Measurements from ENCODE around the gene ZC3HAV1. TPM values are rescaled to one million over a fixed set of nuclear protein-coding genes. Genes with fewer than 3 reads are reported as not detected.

Gene ZC3HAV1
- total RNA-seq, 4 donors from 2014 or later = 27.7 to 34.7 (median 29.2) TPM

DNA sequence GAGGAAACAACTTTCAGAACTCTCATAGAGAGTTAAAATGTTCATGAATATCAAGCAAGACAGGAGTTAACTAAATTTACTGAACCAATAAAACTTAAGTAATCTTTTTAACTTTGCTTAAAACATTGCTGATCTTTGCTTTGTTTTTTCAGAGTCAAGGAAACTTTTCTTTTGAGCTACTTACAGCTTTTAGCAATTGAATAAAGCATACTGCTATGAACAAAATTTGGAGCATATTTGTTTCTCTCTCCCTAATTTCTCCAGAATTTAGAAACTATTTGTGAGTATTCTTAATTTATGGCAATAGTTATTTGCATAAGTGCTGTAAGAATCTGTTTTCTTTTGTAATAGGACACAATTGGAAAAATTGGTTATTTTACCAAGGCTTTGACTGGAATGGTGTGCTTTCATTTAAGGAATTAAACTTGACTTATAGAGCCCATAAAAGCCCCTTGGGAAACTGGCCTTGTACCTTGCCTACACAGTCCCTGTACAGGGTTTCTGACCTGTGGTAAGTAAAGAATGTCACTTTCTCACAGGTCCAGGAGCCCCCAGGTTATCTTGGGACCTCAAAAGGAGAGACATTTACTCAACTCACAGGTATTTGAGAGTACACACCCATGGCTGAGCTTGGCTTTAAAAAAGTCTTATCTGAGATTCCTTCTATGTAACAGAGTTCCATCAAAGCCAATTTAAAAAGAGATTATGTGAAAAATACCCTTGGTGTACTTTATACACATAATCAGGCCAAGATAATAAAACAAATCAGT, 105.0 kb downstream of the ZC3HAV1 start:
- Histone ChIP-seq H3K27ac (no peak overlapping the region), H3K4me3 (no peak overlapping the region), H3K27me3 (peaks cover 0 to 7% (median 0%) of the 10 kb centered on the region in 4 donors), H3K36me3 (no peaks in the 10 kb centered on the region), H3K4me1 (no peaks in the 10 kb centered on the region), H3K9me3 (no peaks in the 10 kb centered on the region)
- TF ChIP-seq, protein P1, sequence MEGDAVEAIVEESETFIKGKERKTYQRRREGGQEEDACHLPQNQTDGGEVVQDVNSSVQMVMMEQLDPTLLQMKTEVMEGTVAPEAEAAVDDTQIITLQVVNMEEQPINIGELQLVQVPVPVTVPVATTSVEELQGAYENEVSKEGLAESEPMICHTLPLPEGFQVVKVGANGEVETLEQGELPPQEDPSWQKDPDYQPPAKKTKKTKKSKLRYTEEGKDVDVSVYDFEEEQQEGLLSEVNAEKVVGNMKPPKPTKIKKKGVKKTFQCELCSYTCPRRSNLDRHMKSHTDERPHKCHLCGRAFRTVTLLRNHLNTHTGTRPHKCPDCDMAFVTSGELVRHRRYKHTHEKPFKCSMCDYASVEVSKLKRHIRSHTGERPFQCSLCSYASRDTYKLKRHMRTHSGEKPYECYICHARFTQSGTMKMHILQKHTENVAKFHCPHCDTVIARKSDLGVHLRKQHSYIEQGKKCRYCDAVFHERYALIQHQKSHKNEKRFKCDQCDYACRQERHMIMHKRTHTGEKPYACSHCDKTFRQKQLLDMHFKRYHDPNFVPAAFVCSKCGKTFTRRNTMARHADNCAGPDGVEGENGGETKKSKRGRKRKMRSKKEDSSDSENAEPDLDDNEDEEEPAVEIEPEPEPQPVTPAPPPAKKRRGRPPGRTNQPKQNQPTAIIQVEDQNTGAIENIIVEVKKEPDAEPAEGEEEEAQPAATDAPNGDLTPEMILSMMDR (IDR thresholded peaks at IDR 0.05) = no peak
- TF ChIP-seq POLR2A (IDR thresholded peaks at IDR 0.05) = no peak
- no peak for DNase-seq
- intact Hi-C loops (cut with DNase I) = no loop called here

DNA sequence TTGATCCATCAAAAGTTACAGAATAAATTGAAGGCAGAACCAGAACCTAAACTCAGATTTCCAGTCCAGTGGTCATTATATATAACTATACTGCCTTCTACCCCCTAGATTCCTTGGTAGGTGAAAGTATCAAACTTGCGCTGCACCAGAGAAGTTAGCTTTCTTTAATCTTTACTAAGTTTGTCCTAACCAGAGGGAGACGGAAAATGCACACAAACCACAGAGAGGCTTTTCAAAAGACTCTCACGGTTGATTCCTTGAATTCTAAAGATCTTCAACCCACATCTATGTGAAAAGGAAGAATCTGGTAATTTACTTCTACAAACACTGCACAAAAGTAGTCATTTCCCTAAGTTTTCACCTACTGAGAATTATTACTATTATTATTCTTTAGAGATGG, 110.1 kb downstream of the ZC3HAV1 start:
- WGBS, 2 donors = 79 to 80% methylated on average over 3 of the region's 3 CpGs
- Histone ChIP-seq H3K27ac (no peak overlapping the region), H3K9me3 (no peaks in the 10 kb centered on the region), H3K4me1 (no peaks in the 10 kb centered on the region), H3K36me3 (no peaks in the 10 kb centered on the region), H3K4me3 (no peak overlapping the region), H3K27me3 (peaks cover 0 to 7% (median 0%) of the 10 kb centered on the region in 4 donors)
- no peak for DNase-seq
- no peak for TF ChIP-seq POLR2A (IDR thresholded peaks at IDR 0.05)
- TF ChIP-seq, protein P1 (IDR thresholded peaks at IDR 0.05) = no peak
- intact Hi-C loops (cut with DNase I) = no loop called here

Other genes with a start within 250 kb of the ZC3HAV1 start
- gene KIAA1549, start 128.3 kb downstream of the ZC3HAV1 start, total RNA-seq = 1 to 10 TPM in 1 of 4 donors, under 1 TPM in 3; 0.11 to 2.1 (median 0.28) TPM
- gene ZC3HAV1L, start 73.7 kb downstream of the ZC3HAV1 start, total RNA-seq = 10 to 100 TPM; 12.5 to 24.0 (median 14.9) TPM
- gene UBN2, start 121.5 kb upstream of the ZC3HAV1 start, total RNA-seq = 10 to 100 TPM in 1 of 4 donors, 1 to 10 TPM in 3; 5.3 to 12.8 (median 9.0) TPM
- 10 to 100 TPM in 1 of 4 donors, 1 to 10 TPM in 2, under 1 TPM in 1; 0.91 to 12.6 (median 4.4) TPM for gene FMC1, start 231.6 kb upstream of the ZC3HAV1 start, total RNA-seq